IgD-negative memory B cell (primary cell): ENCODE results near the gene CTSH. TPM values are rescaled to one million over a fixed set of nuclear protein-coding genes. Genes with fewer than 3 reads are reported as not detected.

ENCODE experiments used
- H3K27ac Mint-ChIP-seq, 3 donors: one replicate each; pipeline ENCODE4 v1.8.0; 2020 to 2022; ENCODE audit warnings: mild to moderate bottlenecking in 3 of 3, mixed read lengths in 3 of 3, moderate library complexity in 1 of 3
- H3K27me3 Mint-ChIP-seq: one replicate; pipeline ENCODE4 v1.8.0; 2021; ENCODE audit warnings: mixed read lengths
- H3K36me3 Mint-ChIP-seq: one replicate; pipeline ENCODE4 v1.8.0; 2020; ENCODE audit warnings: mild to moderate bottlenecking, mixed read lengths
- H3K4me1 Mint-ChIP-seq, 3 donors: one replicate each; pipeline ENCODE4 v1.8.0; 2020 to 2022; ENCODE audit warnings: mixed read lengths in 3 of 3, mild to moderate bottlenecking in 1 of 3
- H3K4me3 Mint-ChIP-seq, 4 donors: one replicate each; pipeline ENCODE4 v1.8.0; 2020 to 2022; ENCODE audit warnings: mild to moderate bottlenecking in 4 of 4, mixed read lengths in 4 of 4, moderate library complexity in 3 of 4
- H3K9me3 Mint-ChIP-seq, 3 donors: one replicate each; pipeline ENCODE4 v1.8.0; 2020 to 2021; ENCODE audit warnings: mixed read lengths in 3 of 3, mild to moderate bottlenecking in 1 of 3
- polyA plus RNA-seq: library from polyadenylated mRNA; unstranded; fragments of 300-500 nt; fragmentation: Illumina TruSeq; gene quantifications from one replicate; pipeline ENCODE4 v1.2.3, GENCODE V29; 2021

Gene CTSH
- polyA plus RNA-seq, 1 donor from 2014 or later = 615 TPM

DNA sequence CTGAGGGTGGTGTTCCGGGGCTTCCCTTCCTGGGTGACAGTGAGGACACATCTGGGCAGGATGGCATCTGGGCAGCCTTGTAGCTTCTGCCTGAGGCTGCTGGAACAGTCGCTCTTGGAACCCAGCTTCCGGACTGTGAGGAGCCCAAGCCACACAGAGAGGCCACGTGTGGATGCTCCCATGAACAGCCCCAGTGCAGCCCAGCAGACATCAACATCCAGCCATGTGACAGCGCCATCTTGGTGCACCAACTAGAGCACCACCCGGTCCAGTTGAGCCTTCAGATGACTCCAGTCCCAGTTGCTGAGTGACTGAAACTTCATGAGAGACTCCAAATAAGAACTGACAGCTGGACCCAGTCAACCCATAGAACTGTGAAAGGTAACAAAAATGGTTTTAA is 15.5 kb upstream of the CTSH start:
- Mint-ChIP-seq H3K27me3 (no peaks in the 10 kb centered on the region), H3K27ac (no peak overlapping the region), H3K9me3 (peaks cover 0 to 1% (median 0%) of the 10 kb centered on the region in 3 donors), H3K4me3 (no peak overlapping the region), H3K4me1 (no peaks in the 10 kb centered on the region), H3K36me3 (no peaks in the 10 kb centered on the region)

- H3K9me3 Mint-ChIP-seq = peaks cover 0 to 1% (median 0%) of the 10 kb centered on the region in 3 donors
- H3K27ac Mint-ChIP-seq = no peak overlapping the region
- H3K36me3 Mint-ChIP-seq = no peaks in the 10 kb centered on the region
- H3K4me1 Mint-ChIP-seq = no peaks in the 10 kb centered on the region
- no peaks in the 10 kb centered on the region for H3K27me3 Mint-ChIP-seq
- H3K4me3 Mint-ChIP-seq = no peak overlapping the region
Observed at GRCh38 chr15:78959360-78959759, 14.5 kb upstream of the CTSH start.

GRCh38 chr15:78957416-78958093 is 12.7 kb upstream of the CTSH start:
- Mint-ChIP-seq H3K4me3 (no peak overlapping the region), H3K36me3 (no peaks in the 10 kb centered on the region), H3K27ac (no peak overlapping the region), H3K4me1 (peaks cover 0 to 1% (median under 1%) of the 10 kb centered on the region in 3 donors), H3K9me3 (peaks cover 0 to 1% (median 0%) of the 10 kb centered on the region in 3 donors), H3K27me3 (no peaks in the 10 kb centered on the region)

- Mint-ChIP-seq H3K9me3 (peaks cover 0 to 1% (median 0%) of the 10 kb centered on the region in 3 donors), H3K27ac (no peak overlapping the region), H3K36me3 (no peaks in the 10 kb centered on the region), H3K4me1 (peaks cover 0 to 5% (median 1%) of the 10 kb centered on the region in 3 donors), H3K4me3 (no peak overlapping the region), H3K27me3 (no peaks in the 10 kb centered on the region)
Observed at GRCh38 chr15:78956937-78957336, 12.1 kb upstream of the CTSH start.

- H3K27ac Mint-ChIP-seq = no peak overlapping the region
- no peak overlapping the region for H3K4me3 Mint-ChIP-seq
- H3K4me1 Mint-ChIP-seq = peaks cover 10 to 17% (median 13%) of the 10 kb centered on the region in 3 donors
- H3K27me3 Mint-ChIP-seq = peaks cover 2% of the 10 kb centered on the region
- H3K9me3 Mint-ChIP-seq = no peaks in the 10 kb centered on the region
- H3K36me3 Mint-ChIP-seq = no peaks in the 10 kb centered on the region
Observed at GRCh38 chr15:78955355-78955754, 10.5 kb upstream of the CTSH start.

- no peak overlapping the region for H3K27ac Mint-ChIP-seq
- peak overlapping the region in 3 of 4 donors; percentile 52 to 63 (median 58) for H3K4me3 Mint-ChIP-seq
- H3K4me1 Mint-ChIP-seq = peaks cover 10 to 20% (median 15%) of the 10 kb centered on the region in 3 donors
- no peaks in the 10 kb centered on the region for H3K36me3 Mint-ChIP-seq
- H3K9me3 Mint-ChIP-seq = no peaks in the 10 kb centered on the region
- peaks cover 2% of the 10 kb centered on the region for H3K27me3 Mint-ChIP-seq
Observed at GRCh38 chr15:78951841-78952238, 7.0 kb upstream of the CTSH start.

DNA sequence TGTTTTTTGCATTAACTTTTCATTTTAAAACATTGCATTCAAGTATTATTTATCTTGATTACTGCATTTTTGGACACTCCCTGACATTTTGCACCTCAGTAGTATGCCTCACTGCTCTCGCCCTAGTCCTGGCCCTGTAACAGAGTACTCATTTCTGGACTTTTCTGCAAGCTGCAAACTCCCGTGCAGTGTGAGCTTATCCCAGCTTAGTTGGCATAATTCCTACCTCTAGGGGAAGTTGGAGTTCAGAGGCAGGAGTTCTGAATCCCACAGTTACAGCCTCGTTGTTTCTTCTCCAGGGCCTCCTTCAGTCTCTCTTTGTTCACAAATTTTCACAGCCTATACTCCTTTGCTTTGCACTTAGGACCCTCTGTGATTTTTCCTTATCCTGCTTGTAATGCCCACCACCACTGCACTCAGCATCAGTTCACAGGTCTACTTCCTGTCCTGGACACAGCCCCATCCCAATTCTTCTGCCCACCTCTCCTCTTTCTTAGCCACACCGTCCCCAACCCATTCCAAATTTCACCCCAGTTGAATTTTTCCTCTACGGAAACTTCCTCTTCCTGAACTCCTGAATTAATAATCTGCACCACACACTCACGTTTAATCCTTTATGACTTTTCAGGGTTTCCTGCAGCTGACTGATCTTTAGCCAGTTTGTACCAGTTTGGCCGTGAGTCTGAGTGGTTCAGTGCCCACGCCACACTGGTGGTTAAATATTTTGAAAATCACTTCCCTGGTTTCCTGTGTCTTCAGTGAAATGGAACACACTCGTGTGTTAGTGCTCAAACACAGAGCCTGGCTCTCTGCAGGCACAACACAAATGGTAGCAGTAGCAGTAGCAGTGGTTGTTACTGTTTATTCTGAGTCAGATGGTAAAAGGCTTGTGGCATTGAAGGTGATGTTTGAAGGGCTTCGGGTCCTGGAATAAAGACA is 6.3 kb upstream of the CTSH start:
- no peaks in the 10 kb centered on the region for H3K36me3 Mint-ChIP-seq
- H3K4me3 Mint-ChIP-seq = peak overlapping the region; percentile 18 to 63 (median 55)
- H3K27me3 Mint-ChIP-seq = peaks cover 2% of the 10 kb centered on the region
- no peaks in the 10 kb centered on the region for H3K9me3 Mint-ChIP-seq
- peak overlapping the region in 1 of 3 donors; percentile 3 for H3K27ac Mint-ChIP-seq
- peaks cover 10 to 22% (median 15%) of the 10 kb centered on the region in 3 donors for H3K4me1 Mint-ChIP-seq

DNA sequence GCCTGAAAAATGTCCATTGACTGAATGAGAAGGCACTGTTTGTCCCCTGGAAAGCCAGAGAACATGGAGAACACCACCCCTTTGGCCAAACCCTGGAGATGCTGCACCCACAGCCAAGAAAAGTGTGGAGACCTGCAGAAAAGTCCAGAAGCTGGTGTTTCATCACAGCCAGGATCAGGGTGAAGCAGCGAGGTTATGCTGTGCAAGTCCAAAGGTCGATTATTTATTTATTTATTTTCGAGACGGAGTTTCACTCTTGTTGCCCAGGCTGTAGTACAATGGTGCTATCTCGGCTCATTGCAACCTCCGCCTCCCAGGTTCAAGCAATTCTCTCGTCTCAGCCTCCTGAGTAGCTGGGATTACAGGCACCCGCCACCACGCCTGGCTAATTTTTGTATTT is 5.5 kb upstream of the CTSH start:
- Mint-ChIP-seq H3K27me3 (peaks cover 2% of the 10 kb centered on the region), H3K4me3 (peak overlapping the region in 1 of 4 donors; percentile 18), H3K27ac (peak overlapping the region in 1 of 3 donors; percentile 2), H3K36me3 (no peaks in the 10 kb centered on the region), H3K9me3 (no peaks in the 10 kb centered on the region), H3K4me1 (peaks cover 10 to 22% (median 15%) of the 10 kb centered on the region in 3 donors)

DNA sequence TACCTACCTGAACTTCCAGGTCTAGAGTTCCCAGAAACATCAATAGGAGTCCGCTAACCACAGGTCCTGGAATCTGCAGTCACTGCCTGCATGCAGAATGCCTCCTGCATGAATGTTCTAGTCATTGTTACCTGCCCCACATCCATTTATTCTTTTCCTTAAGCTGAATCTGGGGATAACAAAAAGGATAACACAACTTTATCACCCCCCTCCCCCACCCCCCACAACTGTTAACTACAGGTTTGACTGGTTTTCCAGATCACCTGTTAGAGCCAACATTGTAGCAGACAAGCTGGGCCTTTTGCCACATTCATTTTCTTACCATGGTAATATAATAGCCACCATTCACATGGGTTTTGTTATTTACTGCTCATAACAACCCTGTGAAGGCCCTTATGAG is 4.6 kb upstream of the CTSH start:
- H3K36me3 Mint-ChIP-seq = no peaks in the 10 kb centered on the region
- H3K27ac Mint-ChIP-seq = peak overlapping the region in 1 of 3 donors; percentile 2
- H3K4me3 Mint-ChIP-seq = no peak overlapping the region
- H3K4me1 Mint-ChIP-seq = peaks cover 10 to 22% (median 15%) of the 10 kb centered on the region in 3 donors
- H3K9me3 Mint-ChIP-seq = no peaks in the 10 kb centered on the region
- H3K27me3 Mint-ChIP-seq = peaks cover 2% of the 10 kb centered on the region

DNA sequence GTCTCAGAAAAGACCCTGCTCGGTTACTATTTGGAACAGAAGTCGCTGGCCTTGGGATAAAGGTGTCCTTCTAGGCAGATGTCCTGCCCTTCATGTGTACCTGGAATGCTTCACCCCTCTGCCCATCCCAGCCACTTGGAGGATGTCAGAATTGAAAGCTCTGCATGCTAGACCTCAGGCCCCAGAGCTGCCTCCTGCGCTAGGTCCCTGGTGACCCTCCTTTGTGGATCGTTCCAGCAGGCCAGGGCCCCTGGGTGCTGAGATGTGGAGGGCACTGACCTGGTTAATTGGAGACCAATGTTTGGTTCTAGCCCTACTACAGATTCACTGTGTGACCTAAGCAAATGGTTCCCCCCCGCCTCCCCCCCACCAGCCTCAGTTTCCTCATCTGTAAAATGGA is 2.7 kb upstream of the CTSH start:
- Mint-ChIP-seq H3K27ac (peak overlapping the region in 1 of 3 donors; percentile 52), H3K27me3 (peaks cover 2% of the 10 kb centered on the region), H3K4me3 (peak overlapping the region in 2 of 4 donors; percentile 25 to 80), H3K4me1 (peaks cover 19 to 28% (median 20%) of the 10 kb centered on the region in 3 donors), H3K9me3 (no peaks in the 10 kb centered on the region), H3K36me3 (no peaks in the 10 kb centered on the region)

DNA sequence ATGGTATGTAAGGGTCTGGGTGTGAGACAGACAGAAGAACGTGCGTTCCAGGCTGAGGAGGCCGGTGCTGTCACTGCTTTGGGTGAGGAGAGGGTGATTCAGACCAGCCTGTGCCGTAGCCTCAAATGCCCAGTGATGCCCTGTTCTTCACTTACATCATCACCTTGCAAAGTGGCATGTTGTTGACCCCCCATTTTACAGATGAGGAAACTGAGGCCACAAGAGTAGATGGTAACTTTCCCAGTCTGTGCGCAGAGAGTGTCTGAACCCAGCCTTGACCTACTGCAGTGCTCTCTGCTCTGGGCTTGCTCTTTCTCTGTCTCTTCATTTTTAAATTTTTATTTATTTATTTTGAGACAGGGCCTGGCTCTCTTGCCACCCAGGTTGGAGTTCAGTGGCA is 1.6 kb upstream of the CTSH start:
- peak overlapping the region in 2 of 3 donors; percentile 16 to 66 for H3K27ac Mint-ChIP-seq
- no peaks in the 10 kb centered on the region for H3K9me3 Mint-ChIP-seq
- H3K4me3 Mint-ChIP-seq = peak overlapping the region in 2 of 4 donors; percentile 77 to 80
- no peaks in the 10 kb centered on the region for H3K27me3 Mint-ChIP-seq
- H3K4me1 Mint-ChIP-seq = peaks cover 18 to 25% (median 19%) of the 10 kb centered on the region in 3 donors
- no peaks in the 10 kb centered on the region for H3K36me3 Mint-ChIP-seq

- H3K27ac Mint-ChIP-seq = peak overlapping the region; percentile 93 to 98 (median 96)
- peaks cover 14 to 20% (median 19%) of the 10 kb centered on the region in 3 donors for H3K4me1 Mint-ChIP-seq
- H3K27me3 Mint-ChIP-seq = no peaks in the 10 kb centered on the region
- peaks cover 2% of the 10 kb centered on the region for H3K36me3 Mint-ChIP-seq
- no peaks in the 10 kb centered on the region for H3K9me3 Mint-ChIP-seq
- peak overlapping the region; percentile 94 to 96 (median 96) for H3K4me3 Mint-ChIP-seq
Observed at GRCh38 chr15:78944202-78944625, 632 bp downstream of the CTSH start.

DNA sequence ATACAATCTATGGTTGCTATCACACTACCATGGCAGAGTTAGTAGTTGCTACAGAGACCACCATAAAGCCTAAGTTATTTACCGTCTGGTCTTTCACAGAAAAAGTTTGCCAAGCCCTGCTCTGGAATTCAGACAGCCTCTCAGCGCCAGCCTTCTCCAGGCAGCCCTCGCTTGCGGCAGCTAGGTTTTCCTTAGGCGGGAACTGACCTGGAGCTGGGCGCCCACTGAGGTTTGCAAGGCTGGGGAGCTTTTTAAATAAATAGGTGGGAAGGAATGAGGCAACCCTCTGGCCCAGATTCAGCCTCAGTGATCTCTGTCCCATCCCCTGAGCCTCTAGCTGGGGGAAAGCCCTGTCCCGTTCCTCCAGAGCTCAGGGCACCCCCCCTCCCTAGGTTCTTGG is 1.2 kb downstream of the CTSH start:
- peaks cover 3% of the 10 kb centered on the region for H3K36me3 Mint-ChIP-seq
- H3K4me1 Mint-ChIP-seq = peaks cover 19 to 24% (median 20%) of the 10 kb centered on the region in 3 donors

DNA sequence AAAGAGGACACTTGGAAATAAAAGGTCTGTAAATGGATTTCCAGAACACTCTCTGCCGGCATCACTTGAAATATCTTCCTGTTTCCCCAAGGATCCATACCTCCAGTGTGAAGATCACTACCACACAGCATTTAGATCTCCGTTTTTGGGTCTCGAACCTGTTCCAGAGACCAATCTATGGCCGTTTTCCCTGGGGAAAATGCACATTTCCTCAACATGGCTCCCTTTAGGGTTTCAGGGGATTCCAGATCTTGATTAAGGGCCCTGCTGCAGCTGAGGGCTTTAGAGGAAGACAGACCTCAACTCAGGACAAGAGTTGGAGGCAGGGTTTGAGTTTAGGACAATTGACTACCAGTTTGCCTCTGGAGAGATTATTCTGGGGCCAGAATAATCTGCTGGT is 2.1 kb downstream of the CTSH start:
- H3K36me3 Mint-ChIP-seq = peaks cover 8% of the 10 kb centered on the region
- H3K27ac Mint-ChIP-seq = peak overlapping the region; percentile 93 to 98 (median 96)
- peaks cover 0 to 2% (median 0%) of the 10 kb centered on the region in 3 donors for H3K9me3 Mint-ChIP-seq
- peak overlapping the region; percentile 94 to 96 (median 96) for H3K4me3 Mint-ChIP-seq
- H3K27me3 Mint-ChIP-seq = no peaks in the 10 kb centered on the region
- H3K4me1 Mint-ChIP-seq = peaks cover 25 to 29% (median 26%) of the 10 kb centered on the region in 3 donors

More for the DNA sequence above, 1.2 kb downstream of the CTSH start:
- no peaks in the 10 kb centered on the region for H3K27me3 Mint-ChIP-seq
- H3K9me3 Mint-ChIP-seq = no peaks in the 10 kb centered on the region
- H3K27ac Mint-ChIP-seq = peak overlapping the region; percentile 93 to 98 (median 96)
- peak overlapping the region; percentile 94 to 96 (median 96) for H3K4me3 Mint-ChIP-seq
